Tibial nerve (tissue), 4 donors: ENCODE results near the gene DGKD. TPM values are rescaled to one million over a fixed set of nuclear protein-coding genes. Genes with fewer than 3 reads are reported as not detected.

Experiments used
- DNase-seq, 2 donors: peaks; one replicate each; pipeline ENCODE4 v3.0.0-alpha.2; 2019; ENCODE audit warnings: low spot score in 2 of 2
- H3K27ac ChIP-seq, 4 donors: fragments of 200-600 bp; sonication (generic) in 3 of 4; one replicate each; pipeline ENCODE4 v1.5.1; 2017 to 2019; ENCODE audit warnings: mild to moderate bottlenecking in 1 of 4
- H3K27me3 ChIP-seq, 2 donors: fragments of 200-600 bp; sonication (generic) in 1 of 2; one replicate each; pipeline versions ENCODE4 v1.5.1 to v1.6.0; 2017 to 2019
- H3K36me3 ChIP-seq, 3 donors: fragments of 200-600 bp; sonication (generic); one replicate each; pipeline ENCODE4 v1.5.1; 2018 to 2019
- H3K4me1 ChIP-seq, 4 donors: fragments of 200-600 bp; sonication (generic) in 3 of 4; one replicate each; pipeline ENCODE4 v1.5.1; 2017 to 2019
- H3K4me3 ChIP-seq, 4 donors: fragments of 200-600 bp; sonication (generic) in 3 of 4; one replicate each; pipeline ENCODE4 v1.5.1; 2017 to 2019; ENCODE audit warnings: mild to moderate bottlenecking in 1 of 4, moderate library complexity in 1 of 4
- H3K9me3 ChIP-seq, 4 donors: fragments of 200-600 bp; sonication (generic) in 3 of 4; one replicate each; pipeline ENCODE4 v1.5.1; 2017 to 2019
- EP300 ChIP-seq, 2 donors: sonication (generic); formaldehyde crosslinking; IDR thresholded peaks; one replicate each; pipeline ENCODE4 v1.6.1; 2017; ENCODE audit warnings: antibody characterized with exemption in 2 of 2, mild to moderate bottlenecking in 1 of 2
- POLR2A ChIP-seq, 2 donors: fragments of 450-650 bp; IDR thresholded peaks; one replicate each; pipeline ENCODE4 v1.6.1; 2017; ENCODE audit warnings: antibody characterized with exemption in 2 of 2, mild to moderate bottlenecking in 2 of 2, moderate library complexity in 2 of 2
- WGBS, 2 donors: methylation state at CpG; one replicate each; pipeline ENCODE4 v1.1.5; 2018; 5-methylcytosine and 5-hydroxymethylcytosine counted together
- total RNA-seq, 4 donors: library from RNA; depleted of rRNA; stranded (reverse); fragments of >200 nt; gene quantifications; one replicate each; pipeline ENCODE4 v1.1.0, GENCODE V29; 2016
- TF ChIP-seq, protein P1 (sequence below), 5 experiments: fragments of 200-600 bp in 3 of 5; fragments of 450-650 bp in 2 of 5; sonication (generic) in 3 of 5; IDR thresholded peaks; one replicate each; pipeline ENCODE4 v1.5.1; 2016 to 2019; ENCODE audit warnings: antibody characterized with exemption in 5 of 5, mild to moderate bottlenecking in 3 of 5, moderate library complexity in 2 of 5

DGKD gene
- total RNA-seq, 4 donors from 2014 or later: 6.5 to 11.7 (median 7.4) TPM

DNA sequence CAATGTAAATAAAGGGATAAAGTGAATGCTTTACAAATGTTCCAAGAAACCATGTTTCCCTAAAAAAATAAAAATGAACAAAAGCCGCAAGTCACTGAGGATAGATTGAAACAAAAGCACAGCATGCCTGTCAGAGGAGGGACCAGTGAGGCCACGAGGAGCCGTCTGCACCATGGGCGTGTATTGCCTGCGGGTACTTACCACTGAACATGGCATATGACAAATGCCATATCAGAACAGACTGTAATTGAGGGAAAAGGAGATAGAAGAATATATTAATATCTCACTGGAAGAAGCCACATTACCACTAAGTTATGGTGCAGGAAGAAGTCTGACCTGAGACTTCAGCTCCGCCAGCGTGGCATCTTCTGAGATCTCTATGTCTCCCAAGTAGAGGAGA, 136.5 kb downstream of the DGKD start:
- peaks cover 0 to 45% (median 8%) of the 10 kb centered on the region in 4 donors for H3K4me1 ChIP-seq
- no peak for DNase-seq
- H3K4me3 ChIP-seq: no peak overlapping the region
- no peaks in the 10 kb centered on the region for H3K9me3 ChIP-seq
- 76 to 79% methylated on average over 7 of the region's 7 CpGs for WGBS, 2 donors
- H3K27ac ChIP-seq: peak overlapping the region in 2 of 4 donors; percentile 85 to 89
- peaks cover 0 to 75% (median 0%) of the 10 kb centered on the region in 3 donors for H3K36me3 ChIP-seq
- TF ChIP-seq, protein P1, sequence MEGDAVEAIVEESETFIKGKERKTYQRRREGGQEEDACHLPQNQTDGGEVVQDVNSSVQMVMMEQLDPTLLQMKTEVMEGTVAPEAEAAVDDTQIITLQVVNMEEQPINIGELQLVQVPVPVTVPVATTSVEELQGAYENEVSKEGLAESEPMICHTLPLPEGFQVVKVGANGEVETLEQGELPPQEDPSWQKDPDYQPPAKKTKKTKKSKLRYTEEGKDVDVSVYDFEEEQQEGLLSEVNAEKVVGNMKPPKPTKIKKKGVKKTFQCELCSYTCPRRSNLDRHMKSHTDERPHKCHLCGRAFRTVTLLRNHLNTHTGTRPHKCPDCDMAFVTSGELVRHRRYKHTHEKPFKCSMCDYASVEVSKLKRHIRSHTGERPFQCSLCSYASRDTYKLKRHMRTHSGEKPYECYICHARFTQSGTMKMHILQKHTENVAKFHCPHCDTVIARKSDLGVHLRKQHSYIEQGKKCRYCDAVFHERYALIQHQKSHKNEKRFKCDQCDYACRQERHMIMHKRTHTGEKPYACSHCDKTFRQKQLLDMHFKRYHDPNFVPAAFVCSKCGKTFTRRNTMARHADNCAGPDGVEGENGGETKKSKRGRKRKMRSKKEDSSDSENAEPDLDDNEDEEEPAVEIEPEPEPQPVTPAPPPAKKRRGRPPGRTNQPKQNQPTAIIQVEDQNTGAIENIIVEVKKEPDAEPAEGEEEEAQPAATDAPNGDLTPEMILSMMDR (IDR thresholded peaks at IDR 0.05): no peak
- TF ChIP-seq EP300 (IDR thresholded peaks at IDR 0.05) (no peak), POLR2A (IDR thresholded peaks at IDR 0.05) (no peak)
- H3K27me3 ChIP-seq: no peaks in the 10 kb centered on the region

DNA sequence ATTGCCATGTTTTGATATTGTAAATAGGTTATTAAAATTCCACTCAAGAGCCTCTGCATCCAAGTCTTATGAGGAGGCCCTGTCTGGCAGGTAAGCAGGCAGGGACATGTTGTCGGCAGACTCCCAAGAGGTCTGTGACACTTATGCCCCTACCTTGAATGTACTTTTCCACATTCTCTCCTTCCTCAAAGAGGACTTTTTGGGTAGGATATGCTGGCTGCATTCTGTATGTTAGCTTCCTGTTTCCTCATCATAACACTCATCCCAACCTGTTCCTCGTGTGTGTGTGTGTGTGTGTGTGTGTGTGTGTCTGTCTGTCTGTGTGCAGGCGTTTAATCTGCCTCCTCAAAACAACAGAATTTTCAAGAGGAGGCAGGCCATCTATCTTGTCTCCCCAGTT, 137.0 kb downstream of the DGKD start:
- peak overlapping the region in 2 of 4 donors; percentile 85 to 89 for H3K27ac ChIP-seq
- H3K4me1 ChIP-seq: peaks cover 0 to 43% (median 8%) of the 10 kb centered on the region in 4 donors
- 87 to 89% methylated on average over 3 of the region's 3 CpGs for WGBS, 2 donors
- no peaks in the 10 kb centered on the region for H3K9me3 ChIP-seq
- no peak for DNase-seq
- TF ChIP-seq, protein P1 (IDR thresholded peaks at IDR 0.05): no peak
- no peak for TF ChIP-seq POLR2A (IDR thresholded peaks at IDR 0.05)
- no peak for TF ChIP-seq EP300 (IDR thresholded peaks at IDR 0.05)
- H3K4me3 ChIP-seq: no peak overlapping the region
- no peaks in the 10 kb centered on the region for H3K27me3 ChIP-seq
- peaks cover 0 to 74% (median 0%) of the 10 kb centered on the region in 3 donors for H3K36me3 ChIP-seq

DNA sequence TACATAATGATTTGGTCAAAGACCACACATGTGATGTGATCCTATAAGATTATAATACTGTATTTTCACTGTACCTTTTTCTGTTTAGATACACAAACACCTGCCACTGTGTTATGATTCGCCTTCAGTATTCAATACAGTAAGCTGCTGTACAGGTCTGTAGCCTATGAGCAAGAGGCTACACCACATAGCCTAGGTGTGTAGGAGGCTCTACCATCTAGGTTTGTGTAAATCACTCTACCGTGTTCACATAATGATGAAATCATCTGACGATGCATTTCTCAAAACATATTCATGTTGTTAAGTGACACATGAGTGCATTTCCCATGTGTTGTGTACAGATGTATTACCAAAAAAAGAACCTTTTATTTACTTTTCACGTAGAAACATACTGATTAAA, 137.8 kb downstream of the DGKD start:
- WGBS, 2 donors: 91 to 94% methylated on average over 4 of the region's 4 CpGs
- peaks cover 0 to 70% (median 0%) of the 10 kb centered on the region in 3 donors for H3K36me3 ChIP-seq

DNA sequence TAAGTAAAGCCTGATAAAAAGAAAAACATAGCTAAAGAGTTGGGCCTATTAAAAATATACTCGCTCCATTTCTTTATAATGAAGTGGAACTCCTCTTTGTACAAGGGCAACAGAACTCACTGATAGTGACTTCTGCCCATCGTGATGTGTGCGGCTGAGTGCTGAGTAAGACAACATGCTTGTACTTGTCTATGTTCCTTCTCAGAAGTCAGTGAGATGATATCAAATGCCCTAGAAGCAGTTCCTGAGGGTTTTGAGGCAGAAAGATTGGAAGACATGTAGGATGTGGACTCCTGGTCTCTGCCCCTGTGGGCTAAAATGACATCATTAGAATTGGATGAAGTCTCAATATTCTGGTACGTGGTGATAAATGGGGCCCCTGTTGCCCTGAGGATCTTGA, 138.5 kb downstream of the DGKD start:
- DNase-seq: no peak
- no peak for TF ChIP-seq EP300 (IDR thresholded peaks at IDR 0.05)
- no peak for TF ChIP-seq POLR2A (IDR thresholded peaks at IDR 0.05)
- TF ChIP-seq, protein P1 (IDR thresholded peaks at IDR 0.05): no peak
- H3K4me1 ChIP-seq: peaks cover 0 to 29% (median 5%) of the 10 kb centered on the region in 4 donors
- no peak overlapping the region for H3K4me3 ChIP-seq
- peaks cover 0 to 76% (median 0%) of the 10 kb centered on the region in 3 donors for H3K36me3 ChIP-seq
- H3K27me3 ChIP-seq: no peaks in the 10 kb centered on the region
- H3K9me3 ChIP-seq: no peaks in the 10 kb centered on the region
- no peak overlapping the region for H3K27ac ChIP-seq
- WGBS, 2 donors: 91% methylated on average over 4 of the region's 4 CpGs

More for the DNA sequence above, 137.8 kb downstream of the DGKD start:
- TF ChIP-seq, protein P1 (IDR thresholded peaks at IDR 0.05): no peak
- TF ChIP-seq EP300 (IDR thresholded peaks at IDR 0.05) (no peak), POLR2A (IDR thresholded peaks at IDR 0.05) (no peak)
- H3K4me3 ChIP-seq: no peak overlapping the region
- H3K27ac ChIP-seq: peak overlapping the region in 1 of 4 donors; percentile 0
- H3K9me3 ChIP-seq: no peaks in the 10 kb centered on the region
- H3K27me3 ChIP-seq: no peaks in the 10 kb centered on the region
- DNase-seq: no peak
- H3K4me1 ChIP-seq: peaks cover 0 to 35% (median 5%) of the 10 kb centered on the region in 4 donors

DNA sequence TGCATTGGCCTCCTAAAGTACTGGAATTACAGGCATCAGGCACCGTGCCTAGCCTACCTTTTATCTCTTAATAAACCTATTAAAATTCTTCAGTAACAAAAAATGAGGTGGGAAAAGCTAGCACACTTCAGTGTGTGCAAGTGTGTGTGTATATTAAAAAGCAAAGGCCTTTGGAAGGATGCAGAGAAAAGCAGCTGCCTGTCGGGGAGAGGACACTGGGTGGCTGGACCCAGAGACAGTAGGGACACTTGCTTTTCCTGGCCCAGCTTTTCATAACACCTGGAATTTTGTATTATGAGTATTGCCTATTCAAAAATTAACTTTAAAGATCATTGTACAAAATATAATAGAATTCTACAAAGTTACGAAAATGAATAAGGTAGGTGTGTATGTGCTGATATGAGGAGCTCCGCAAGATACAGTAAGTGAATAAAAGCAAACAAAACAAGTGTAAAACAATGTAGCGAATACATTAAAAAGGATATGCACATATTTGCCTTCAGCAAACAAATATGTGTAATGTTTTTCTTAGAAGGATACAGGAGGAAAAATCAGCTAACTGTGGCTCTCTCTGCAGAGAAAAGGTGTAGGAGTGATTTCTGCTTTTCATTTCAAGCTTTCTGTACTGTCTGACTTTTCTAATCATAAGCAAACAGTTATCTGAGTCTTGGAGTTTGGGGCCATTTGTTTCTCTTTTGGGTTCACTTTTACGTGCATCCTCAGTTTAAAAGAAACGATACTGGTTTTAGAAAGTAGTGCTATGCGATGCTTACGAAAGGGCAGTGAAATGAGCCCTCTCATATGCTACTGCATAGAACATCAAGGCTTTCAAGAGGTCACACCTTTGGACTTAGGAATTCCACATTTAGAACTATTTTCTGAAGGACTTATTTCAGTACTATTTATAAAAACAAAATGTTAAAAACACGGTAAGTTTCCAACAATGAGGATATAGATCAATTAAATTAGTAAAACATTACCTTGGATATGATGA, 141.5 kb downstream of the DGKD start:
- TF ChIP-seq EP300 (IDR thresholded peaks at IDR 0.05): no peak
- no peak for TF ChIP-seq POLR2A (IDR thresholded peaks at IDR 0.05)
- TF ChIP-seq, protein P1 (IDR thresholded peaks at IDR 0.05): no peak
- peaks cover 0 to 75% (median 0%) of the 10 kb centered on the region in 3 donors for H3K36me3 ChIP-seq

More for the DNA sequence above, 141.5 kb downstream of the DGKD start:
- WGBS, 2 donors: 87 to 88% methylated on average over 10 of the region's 10 CpGs
- H3K4me1 ChIP-seq: peaks cover 0 to 5% (median 0%) of the 10 kb centered on the region in 4 donors
- H3K27me3 ChIP-seq: no peaks in the 10 kb centered on the region
- H3K27ac ChIP-seq: no peak overlapping the region
- H3K9me3 ChIP-seq: no peaks in the 10 kb centered on the region
- H3K4me3 ChIP-seq: no peak overlapping the region
- DNase-seq: no peak
